Right atrium auricular region (tissue), 2 donors: ENCODE results near the gene PNMA8B. TPM values are rescaled to one million over a fixed set of nuclear protein-coding genes. Genes with fewer than 3 reads are reported as not detected.

Experiments
- DNase-seq: peaks from one replicate; pipeline ENCODE4 v3.0.0-alpha.2; 2019; ENCODE audit warnings: low spot score
- H3K27ac ChIP-seq, 2 donors: fragments of 200-600 bp; sonication (generic); 1 replicate in 1 of 2; 2 replicates in 1 of 2; pipeline ENCODE4 v1.5.1; 2016 to 2019
- H3K27me3 ChIP-seq, 2 donors: fragments of 200-600 bp; sonication (generic); one replicate each; pipeline versions ENCODE4 v1.5.1 to v1.6.0; 2017 to 2019
- H3K36me3 ChIP-seq: fragments of 200-600 bp; sonication (generic); one replicate; pipeline ENCODE4 v1.5.1; 2016
- H3K4me1 ChIP-seq, 2 donors: fragments of 200-600 bp; sonication (generic); one replicate each; pipeline versions ENCODE4 v1.5.1 to v1.6.0; 2017 to 2019
- H3K4me3 ChIP-seq, 2 donors: fragments of 200-600 bp; sonication (generic); 1 replicate in 1 of 2; 2 replicates in 1 of 2; pipeline ENCODE4 v1.5.1; 2017 to 2019; ENCODE audit warnings: mild to moderate bottlenecking in 1 of 2, moderate library complexity in 1 of 2
- H3K9me3 ChIP-seq, 2 donors: fragments of 200-600 bp; sonication (generic); one replicate each; pipeline ENCODE4 v1.5.1; 2019
- CTCF ChIP-seq, 2 donors: fragments of 200-600 bp; sonication (generic); IDR thresholded peaks; one replicate each; pipeline ENCODE4 v1.5.1; 2019; ENCODE audit warnings: antibody characterized with exemption in 2 of 2
- total RNA-seq, 2 donors: library from RNA; depleted of rRNA; stranded (reverse); fragments of >200 nt; gene quantifications; one replicate each; pipeline ENCODE4 v1.1.0, GENCODE V29; 2016

Gene PNMA8B
- total RNA-seq, 2 donors from 2014 or later, result 1.0 to 1.7 TPM

GRCh38 chr19:46494941-46495785 lies 504 bp downstream of the PNMA8B start:
- TF ChIP-seq CTCF (IDR thresholded peaks at IDR 0.05), result no peak
- Histone ChIP-seq H3K4me3 (peak overlapping the region; percentile 18 to 51), H3K4me1 (peaks cover 0 to 31% of the 10 kb centered on the region in 2 donors), H3K27ac (no peak overlapping the region), H3K27me3 (peaks cover 0 to under 1% of the 10 kb centered on the region in 2 donors), H3K9me3 (no peaks in the 10 kb centered on the region), H3K36me3 (no peaks in the 10 kb centered on the region)
- no peak for DNase-seq

GRCh38 chr19:46494146-46494940 lies 1.3 kb downstream of the PNMA8B start:
- peaks cover 0 to 4% of the 10 kb centered on the region in 2 donors for H3K27me3 ChIP-seq
- no peaks in the 10 kb centered on the region for H3K9me3 ChIP-seq
- H3K4me1 ChIP-seq, result peaks cover 0 to 39% of the 10 kb centered on the region in 2 donors
- DNase-seq, result no peak
- TF ChIP-seq CTCF (IDR thresholded peaks at IDR 0.05), result no peak
- no peaks in the 10 kb centered on the region for H3K36me3 ChIP-seq
- H3K4me3 ChIP-seq, result peak overlapping the region; percentile 33 to 56
- H3K27ac ChIP-seq, result no peak overlapping the region

- Histone ChIP-seq H3K9me3 (no peaks in the 10 kb centered on the region), H3K4me3 (peak overlapping the region; percentile 33 to 56), H3K27ac (peak overlapping the region; percentile 53 to 60), H3K27me3 (peaks cover 0 to 4% of the 10 kb centered on the region in 2 donors), H3K36me3 (no peaks in the 10 kb centered on the region), H3K4me1 (peaks cover 0 to 44% of the 10 kb centered on the region in 2 donors)
- TF ChIP-seq CTCF (IDR thresholded peaks at IDR 0.05), result no peak
- DNase-seq, result no peak
Observed at GRCh38 chr19:46493236-46494145, 2.2 kb downstream of the PNMA8B start.

GRCh38 chr19:46492841-46493235 lies 2.8 kb downstream of the PNMA8B start:
- peaks cover 0 to 48% of the 10 kb centered on the region in 2 donors for H3K4me1 ChIP-seq
- H3K27me3 ChIP-seq, result peaks cover 0 to 4% of the 10 kb centered on the region in 2 donors
- no peak for DNase-seq

More at GRCh38 chr19:46492841-46493235, 2.8 kb downstream of the PNMA8B start:
- H3K27ac ChIP-seq, result peak overlapping the region; percentile 53 to 60
- H3K9me3 ChIP-seq, result no peaks in the 10 kb centered on the region
- H3K4me3 ChIP-seq, result peak overlapping the region; percentile 33 to 56
- no peak for TF ChIP-seq CTCF (IDR thresholded peaks at IDR 0.05)
- H3K36me3 ChIP-seq, result no peaks in the 10 kb centered on the region
